Measurements from ENCODE around the gene E2F2.

GRCh38 chr1:23514111-23514679 is 16.8 kb downstream of the E2F2 start:
- TF ChIP-seq CTCF (IDR thresholded peaks at IDR 0.05) (no peak), POLR2A (IDR thresholded peaks at IDR 0.05) (no peak)

Data from vagina (tissue), 2 donors.